ENCODE results near the gene CLCN3. TPM values are rescaled to one million over a fixed set of nuclear protein-coding genes. Genes with fewer than 3 reads are reported as not detected.

CLCN3 gene
- polyA plus RNA-seq, 1 experiment, result 12.4 TPM

- POLR2A ChIA-PET, result no interaction called here
These were observed 24.4 kb downstream of the CLCN3 start for GRCh38 chr4:169644802-169645201.

DNA sequence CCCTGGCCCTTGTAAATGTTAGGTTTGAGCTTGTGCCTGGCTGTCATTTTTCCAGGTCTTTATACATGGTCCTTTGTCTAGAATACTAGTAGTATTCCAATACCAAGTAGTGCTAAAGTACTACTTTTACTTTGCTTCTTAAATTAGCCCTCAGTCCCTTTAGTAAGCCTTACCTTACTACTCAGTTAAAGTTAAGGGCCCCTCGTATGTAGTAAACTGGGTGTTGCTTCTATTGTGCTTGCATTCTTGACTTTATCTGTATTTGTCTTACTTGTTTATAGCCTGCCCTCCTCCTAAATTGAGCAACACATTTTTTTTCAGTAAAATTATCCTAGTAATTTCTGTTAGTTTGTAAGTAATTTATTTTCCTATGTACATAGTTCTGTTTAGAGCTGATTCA, 25.2 kb downstream of the CLCN3 start:
- ChIA-PET POLR2A (no interaction called here), CTCF (interaction anchor here (1.2 kb wide), 1 partner anchor 26 kb away, joined by 3 read pairs; the partner anchor contains the start of gene CLCN3)
- no peak for DNase-seq (ENCODE audit: low read depth)
- Histone ChIP-seq H3K27me3 (ENCODE audit: control insufficient read depth, insufficient read depth, low read length) (no peaks in the 10 kb centered on the region), H3K4me3 (ENCODE audit: low read depth, low read length) (no peak overlapping the region), H3K36me3 (ENCODE audit: control insufficient read depth, insufficient read depth, low read length) (no peaks in the 10 kb centered on the region)
- TF ChIP-seq, protein P1, sequence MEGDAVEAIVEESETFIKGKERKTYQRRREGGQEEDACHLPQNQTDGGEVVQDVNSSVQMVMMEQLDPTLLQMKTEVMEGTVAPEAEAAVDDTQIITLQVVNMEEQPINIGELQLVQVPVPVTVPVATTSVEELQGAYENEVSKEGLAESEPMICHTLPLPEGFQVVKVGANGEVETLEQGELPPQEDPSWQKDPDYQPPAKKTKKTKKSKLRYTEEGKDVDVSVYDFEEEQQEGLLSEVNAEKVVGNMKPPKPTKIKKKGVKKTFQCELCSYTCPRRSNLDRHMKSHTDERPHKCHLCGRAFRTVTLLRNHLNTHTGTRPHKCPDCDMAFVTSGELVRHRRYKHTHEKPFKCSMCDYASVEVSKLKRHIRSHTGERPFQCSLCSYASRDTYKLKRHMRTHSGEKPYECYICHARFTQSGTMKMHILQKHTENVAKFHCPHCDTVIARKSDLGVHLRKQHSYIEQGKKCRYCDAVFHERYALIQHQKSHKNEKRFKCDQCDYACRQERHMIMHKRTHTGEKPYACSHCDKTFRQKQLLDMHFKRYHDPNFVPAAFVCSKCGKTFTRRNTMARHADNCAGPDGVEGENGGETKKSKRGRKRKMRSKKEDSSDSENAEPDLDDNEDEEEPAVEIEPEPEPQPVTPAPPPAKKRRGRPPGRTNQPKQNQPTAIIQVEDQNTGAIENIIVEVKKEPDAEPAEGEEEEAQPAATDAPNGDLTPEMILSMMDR (IDR thresholded peaks at IDR 0.05; ENCODE audit: insufficient read depth, low read depth, low read length), result no peak

More at GRCh38 chr4:169644802-169645201, 24.4 kb downstream of the CLCN3 start:
- CTCF ChIA-PET, result interaction anchor here (1.2 kb wide), 1 partner anchor 25 kb away, joined by 3 read pairs; the partner anchor contains the start of gene CLCN3
- no peaks in the 10 kb centered on the region for H3K36me3 ChIP-seq (ENCODE audit: control insufficient read depth, insufficient read depth, low read length)
- TF ChIP-seq, protein P1 (IDR thresholded peaks at IDR 0.05; ENCODE audit: insufficient read depth, low read depth, low read length), result no peak
- H3K27me3 ChIP-seq (ENCODE audit: control insufficient read depth, insufficient read depth, low read length), result no peaks in the 10 kb centered on the region
- no peak for DNase-seq (ENCODE audit: low read depth)
- H3K4me3 ChIP-seq (ENCODE audit: low read depth, low read length), result no peak overlapping the region

GRCh38 chr4:169649545-169650226, 29.3 kb downstream of the CLCN3 start:
- DNase-seq (ENCODE audit: low read depth), result no peak
- CTCF ChIA-PET, result interaction anchor here (0.7 to 1.4 kb wide), 6 partner anchors 10 to 439 kb away, joined by 3 to 5 read pairs (median 3); partner anchors contain the start of genes AADAT and NEK1

GRCh38 chr4:169650227-169650936, 30.0 kb downstream of the CLCN3 start:
- POLR2A ChIA-PET, result no interaction called here
- CTCF ChIA-PET, result interaction anchor here (0.7 to 1.3 kb wide), 5 partner anchors 9 to 439 kb away, joined by 3 to 5 read pairs (median 3); partner anchors contain the start of genes AADAT and NEK1
- no peak for DNase-seq (ENCODE audit: low read depth)

More at GRCh38 chr4:169649545-169650226, 29.3 kb downstream of the CLCN3 start:
- POLR2A ChIA-PET, result interaction anchor here (0.7 kb wide), 1 partner anchor 10 kb away, joined by 3 read pairs; no protein-coding TSS in a partner anchor
- H3K36me3 ChIP-seq (ENCODE audit: control insufficient read depth, insufficient read depth, low read length), result no peaks in the 10 kb centered on the region
- TF ChIP-seq, protein P1 (IDR thresholded peaks at IDR 0.05; ENCODE audit: insufficient read depth, low read depth, low read length), result no peak
- H3K27me3 ChIP-seq (ENCODE audit: control insufficient read depth, insufficient read depth, low read length), result no peaks in the 10 kb centered on the region
- no peak overlapping the region for H3K4me3 ChIP-seq (ENCODE audit: low read depth, low read length)

More at GRCh38 chr4:169650227-169650936, 30.0 kb downstream of the CLCN3 start:
- Histone ChIP-seq H3K4me3 (ENCODE audit: low read depth, low read length) (no peak overlapping the region), H3K27me3 (ENCODE audit: control insufficient read depth, insufficient read depth, low read length) (no peaks in the 10 kb centered on the region), H3K36me3 (ENCODE audit: control insufficient read depth, insufficient read depth, low read length) (no peaks in the 10 kb centered on the region)
- TF ChIP-seq, protein P1 (IDR thresholded peaks at IDR 0.05; ENCODE audit: insufficient read depth, low read depth, low read length), result no peak
